GM12878 (cell line): ENCODE measurements around the gene EHBP1L1.

ENCODE experiments used
- CBFB ChIP-seq: IDR thresholded peaks from 2 replicates; pipeline ENCODE4 v1.6.1; 2016; ENCODE audit warnings: antibody characterized with exemption, low read depth
- CTCF ChIP-seq, 3 experiments: IDR thresholded peaks in 2 of 3; conservative IDR thresholded peaks in 1 of 3; 2 replicates each; pipeline ENCODE4 v1.5.1; 2011; ENCODE audit warnings: low read depth in 3 of 3, low read length in 3 of 3, mild to moderate bottlenecking in 3 of 3, control low read depth in 2 of 3, moderate library complexity in 2 of 3, inconsistent platforms in 1 of 3, mixed read lengths in 1 of 3; ENCODE audit not compliant: control insufficient read depth in 2 of 3, insufficient read depth in 1 of 3; ENCODE audit errors: extremely low read depth in 1 of 3
- EZH2 ChIP-seq: IDR thresholded peaks from 2 replicates; pipeline ENCODE4 v1.6.1; 2012; ENCODE audit warnings: low read depth, mild to moderate bottlenecking, control low read depth, inconsistent platforms, low read length, borderline replicate concordance; ENCODE audit not compliant: control insufficient read depth
- HSF1 ChIP-seq: fragments of 150-350 bp; IDR thresholded peaks from 2 replicates; pipeline ENCODE4 v1.6.1; 2014; ENCODE audit warnings: mild to moderate bottlenecking, low read depth, low read length
- POLR2AphosphoS2 ChIP-seq: IDR thresholded peaks from 2 replicates; pipeline ENCODE4 v1.6.1; 2011; ENCODE audit warnings: low read depth, mild to moderate bottlenecking, low read length, improper control_type of control experiment, moderate library complexity
- RBBP5 ChIP-seq: fragments of 200-600 bp; sonication (generic); conservative IDR thresholded peaks from 2 replicates; pipeline ENCODE4 v1.6.1; 2016
- ZBED1 ChIP-seq: IDR thresholded peaks from 2 replicates; pipeline ENCODE4 v1.6.1; 2016; ENCODE audit warnings: borderline replicate concordance

GRCh38 chr11:65562020-65562419 lies 13.8 kb upstream of the EHBP1L1 start:
- TF ChIP-seq ZBED1 (no peak), HSF1 (no peak), RBBP5 (no peak), EZH2 (no peak), CBFB (no peak), CTCF (IDR thresholded peaks at IDR 0.05 in 2 of 3, conservative IDR thresholded peaks at IDR 0.05 in 1 of 3; ENCODE audit: control insufficient read depth in 2 of 3, extremely low read depth in 1 of 3, insufficient read depth in 1 of 3, low read depth in 3 of 3, low read length in 3 of 3) (no peak), POLR2AphosphoS2 (no peak)
